C4-2B (cell line): Measurements from ENCODE around the gene SOST.

ENCODE experiments used
- H3K27ac ChIP-seq: fragments of 450-650 bp; 2 replicates; pipeline ENCODE4 v1.5.1; 2017
- CTCF ChIP-seq: fragments of 450-650 bp; conservative IDR thresholded peaks from 2 replicates; pipeline ENCODE4 v1.5.1; 2017; ENCODE audit warnings: mild to moderate bottlenecking
- ZFX ChIP-seq: fragments of 450-650 bp; IDR thresholded peaks from 2 replicates; pipeline ENCODE4 v1.6.1; 2017

The SOST gene

GRCh38 chr17:43782913-43783680, 24.5 kb upstream of the SOST start:
- TF ChIP-seq CTCF: no peak
- TF ChIP-seq ZFX: no peak
- no peak overlapping the region for H3K27ac ChIP-seq

- no peak for TF ChIP-seq CTCF
- TF ChIP-seq ZFX: no peak
- H3K27ac ChIP-seq: peak within 1 kb of the TSS; percentile 98
These were observed 21.5 kb upstream of the SOST start, which contains the start of gene CFAP97D1 for GRCh38 chr17:43780135-43780534. CFAP97D1 (plus strand) TSS chr17:43780435; CDS start chr17:43780463, 28 bp downstream.

- TF ChIP-seq CTCF (no peak), ZFX (no peak)
- H3K27ac ChIP-seq: peak overlapping the region; percentile 98
These were observed 20.8 kb upstream of the SOST start for GRCh38 chr17:43779145-43780125.

GRCh38 chr17:43778337-43779144, 19.9 kb upstream of the SOST start, which contains the start of gene DUSP3:
DUSP3 (minus strand) TSS chr17:43778977; CDS start chr17:43778924, 53 bp downstream.
- H3K27ac ChIP-seq: peak within 1 kb of the TSS; percentile 98
- TF ChIP-seq CTCF: no peak
- TF ChIP-seq ZFX: peak; percentile 55; the same call in 1 of the 2 replicates

GRCh38 chr17:43774304-43775250, 16.0 kb upstream of the SOST start:
- no peak overlapping the region for H3K27ac ChIP-seq

More at GRCh38 chr17:43774304-43775250, 16.0 kb upstream of the SOST start:
- TF ChIP-seq CTCF: no peak
- no peak for TF ChIP-seq ZFX
